ENCODE data around the gene CREBBP. TPM values are rescaled to one million over a fixed set of nuclear protein-coding genes. Genes with fewer than 3 reads are reported as not detected.

The CREBBP gene
- total RNA-seq, 1 donor, result 42.3 TPM

GRCh38 chr16:3774156-3774767 lies 106.3 kb downstream of the CREBBP start:
- DNase-seq (ENCODE audit: low read depth in 2 of 3, low spot score in 2 of 3), result no peak

GRCh38 chr16:3773663-3774062 lies 106.8 kb downstream of the CREBBP start:
- DNase-seq (ENCODE audit: low read depth in 2 of 3, low spot score in 2 of 3), result no peak

DNA sequence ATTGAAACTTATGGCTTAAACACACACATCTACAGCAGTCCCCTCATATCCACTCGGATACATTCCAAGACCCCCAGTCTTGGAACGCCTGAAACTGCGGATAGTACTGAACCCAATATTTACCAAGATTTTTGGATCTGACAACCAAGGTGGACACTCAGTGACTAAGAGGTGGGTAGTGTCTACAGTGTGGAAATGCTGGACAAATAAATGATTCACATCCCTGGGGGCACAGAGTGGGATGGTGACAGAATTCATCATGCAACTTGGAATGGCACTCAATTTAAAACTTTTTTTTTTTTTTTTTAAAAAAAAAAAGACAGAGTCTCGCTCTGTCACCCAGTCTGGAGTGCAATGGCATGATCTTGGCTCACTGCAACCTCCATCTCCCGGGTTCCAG lies 109.0 kb downstream of the CREBBP start:
- no peak for DNase-seq (ENCODE audit: low read depth in 2 of 3, low spot score in 2 of 3)

DNA sequence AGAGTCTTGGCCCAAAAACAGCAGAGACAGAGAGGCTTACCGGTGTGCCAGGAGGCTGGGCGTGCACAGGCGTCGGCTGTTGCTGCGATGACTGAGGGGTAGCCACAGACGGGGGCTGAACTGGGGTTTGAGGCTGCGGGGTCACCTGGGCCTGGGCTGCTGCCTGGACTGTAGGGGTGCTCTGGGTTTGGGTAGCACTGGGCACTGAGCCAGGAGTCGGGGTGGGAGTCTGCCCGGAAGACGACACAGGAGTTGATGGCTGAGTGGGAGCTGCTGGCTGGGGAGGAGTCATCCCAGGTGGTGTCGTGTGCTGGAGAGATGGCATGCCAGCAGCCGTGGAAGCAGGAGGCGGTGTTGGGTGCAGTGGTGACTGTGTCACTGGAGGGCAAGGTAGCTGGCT lies 110.0 kb downstream of the CREBBP start:
- DNase-seq (ENCODE audit: low read depth in 2 of 3, low spot score in 2 of 3), result no peak

- DNase-seq (ENCODE audit: low read depth in 2 of 3, low spot score in 2 of 3), result no peak
These were observed 110.6 kb downstream of the CREBBP start for GRCh38 chr16:3769942-3770341.

- DNase-seq (ENCODE audit: low read depth in 2 of 3, low spot score in 2 of 3), result no peak
These were observed 111.5 kb downstream of the CREBBP start for GRCh38 chr16:3769013-3769412.

GRCh38 chr16:3767333-3767986 lies 113.1 kb downstream of the CREBBP start:
- DNase-seq (ENCODE audit: low read depth in 2 of 3, low spot score in 2 of 3), result no peak

- no peak for DNase-seq (ENCODE audit: low read depth in 2 of 3, low spot score in 2 of 3)
These were observed 114.3 kb downstream of the CREBBP start for GRCh38 chr16:3766177-3766576.

DNA sequence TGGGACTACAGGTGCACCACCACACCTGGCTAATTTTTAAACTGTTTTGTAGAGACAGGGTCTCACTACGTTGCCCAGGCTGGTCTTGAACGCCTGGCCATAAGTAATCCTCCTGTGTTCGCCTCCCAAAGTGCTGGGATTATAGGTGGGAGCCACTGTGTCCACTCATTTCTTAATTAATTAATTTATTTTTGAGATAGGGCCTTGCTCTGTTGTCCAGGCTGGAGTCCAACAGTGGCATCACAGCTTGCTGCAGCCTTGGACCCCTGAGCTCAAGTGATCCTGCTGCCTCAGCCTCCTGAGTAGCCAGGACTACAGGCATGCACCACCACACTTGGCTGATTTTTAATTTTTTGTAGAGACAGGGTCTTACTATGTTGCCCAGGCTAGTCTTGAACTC lies 116.1 kb downstream of the CREBBP start:
- DNase-seq (ENCODE audit: low read depth in 2 of 3, low spot score in 2 of 3), result no peak

DNA sequence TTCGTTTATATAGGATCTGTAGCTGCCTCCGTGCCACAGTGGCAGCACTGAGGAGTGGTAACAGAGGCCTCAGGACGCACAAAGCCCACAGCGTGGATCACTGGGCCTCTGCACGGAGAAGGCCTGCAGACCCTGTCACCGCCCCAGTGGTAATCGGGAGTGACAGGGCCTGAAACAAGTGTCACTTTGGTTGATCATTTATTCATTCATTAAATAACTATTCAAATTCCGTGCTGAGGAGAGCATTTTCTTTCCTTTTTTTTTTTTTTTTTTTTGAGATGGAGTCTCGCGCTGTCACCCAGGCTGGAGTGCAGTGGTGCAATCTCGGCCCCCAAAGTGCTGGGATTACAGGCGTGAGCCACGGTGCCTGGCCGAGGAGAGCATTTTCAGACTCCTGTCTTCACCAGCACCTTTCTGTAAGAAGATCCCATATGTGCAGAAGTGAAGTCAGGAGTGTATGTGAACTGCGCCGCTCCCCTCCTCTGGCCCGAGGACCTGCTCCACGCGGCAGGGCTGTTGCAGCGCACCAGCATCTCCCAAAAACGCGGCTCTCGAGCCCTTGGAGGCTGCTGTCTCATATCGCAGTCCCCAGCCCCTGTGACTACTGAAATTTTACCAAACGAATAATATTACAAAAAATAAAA lies 118.3 kb downstream of the CREBBP start:
- DNase-seq (ENCODE audit: low read depth in 2 of 3, low spot score in 2 of 3), result no peak

DNA sequence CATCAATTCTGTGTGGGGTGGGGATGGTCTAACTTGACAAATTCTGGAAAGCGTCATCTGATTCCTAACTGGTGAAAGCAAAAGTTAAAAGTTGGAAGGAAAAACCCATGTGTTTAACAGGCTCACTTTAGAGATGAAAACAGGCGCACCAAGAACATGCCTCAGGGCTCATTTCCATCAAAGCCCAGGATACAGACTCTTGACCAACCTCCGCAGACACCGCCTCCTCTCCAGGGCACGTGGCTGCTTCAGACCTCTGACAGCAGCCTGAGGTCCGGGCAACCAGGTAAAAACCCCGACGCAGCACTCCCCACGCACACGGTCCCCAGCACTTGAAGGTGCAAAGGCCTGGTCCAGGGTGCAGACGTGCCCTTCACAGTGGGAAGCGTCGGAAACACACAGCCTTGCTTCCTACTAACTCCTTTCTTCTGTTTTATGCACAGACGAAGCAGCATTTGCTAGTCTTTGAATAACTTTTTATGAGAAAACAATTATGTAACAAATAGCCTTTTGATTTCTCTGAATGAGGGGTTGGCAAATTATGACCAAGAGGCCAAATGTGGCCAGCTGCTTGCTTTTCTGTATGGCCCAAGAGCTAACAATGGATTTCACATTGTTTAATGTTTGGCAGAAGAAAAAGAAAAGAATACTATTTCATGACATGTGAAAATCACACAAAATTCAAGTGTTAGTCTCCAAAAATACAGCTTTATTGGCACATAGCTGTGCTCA lies 119.0 kb downstream of the CREBBP start:
- DNase-seq (ENCODE audit: low read depth in 2 of 3, low spot score in 2 of 3), result no peak

DNA sequence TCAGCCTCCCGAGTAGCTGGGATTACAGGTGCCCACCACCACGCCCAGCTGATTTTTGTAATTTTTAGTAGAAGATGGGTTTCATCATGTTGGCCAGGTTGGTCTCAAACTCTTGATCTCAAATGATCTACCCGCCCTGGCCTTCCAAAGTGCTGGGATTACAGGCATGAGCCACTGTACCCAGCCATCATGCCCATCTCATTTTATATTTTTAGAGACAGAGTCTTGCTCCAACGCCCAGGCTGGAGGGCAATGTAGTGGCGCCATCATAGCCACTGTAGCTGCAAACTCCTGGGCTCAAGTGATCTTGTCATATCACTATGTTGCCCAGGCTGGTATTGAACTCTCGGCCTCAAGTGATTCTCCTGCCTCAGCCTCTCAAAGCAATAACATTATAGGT lies 120.0 kb downstream of the CREBBP start:
- DNase-seq (ENCODE audit: low read depth in 2 of 3, low spot score in 2 of 3), result no peak

DNA sequence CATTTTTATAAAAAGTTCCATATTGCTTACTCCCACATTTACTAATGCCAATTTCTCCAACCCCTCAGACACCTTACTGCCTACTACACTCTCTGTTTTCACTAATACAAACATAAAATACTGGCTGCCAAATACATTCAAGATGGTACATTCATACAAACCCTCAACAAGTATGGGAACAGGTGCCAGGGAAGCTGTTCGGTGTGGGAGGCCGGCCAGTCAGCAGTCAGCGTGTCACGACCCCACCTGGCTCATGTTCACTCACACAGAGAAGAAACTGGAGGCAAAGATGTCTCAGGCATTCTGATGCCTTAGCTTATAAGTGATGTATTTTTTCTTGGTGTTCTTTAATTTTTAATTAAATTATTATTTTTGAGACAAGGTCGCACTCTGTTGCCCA lies 120.8 kb downstream of the CREBBP start:
- DNase-seq (ENCODE audit: low read depth in 2 of 3, low spot score in 2 of 3), result no peak

- no peak for DNase-seq (ENCODE audit: low read depth in 2 of 3, low spot score in 2 of 3)
These were observed 124.4 kb downstream of the CREBBP start for GRCh38 chr16:3756113-3756512.

- DNase-seq (ENCODE audit: low read depth in 2 of 3, low spot score in 2 of 3), result no peak
These were observed 125.3 kb downstream of the CREBBP start for GRCh38 chr16:3755249-3755648.

GRCh38 chr16:3754772-3755171 lies 125.7 kb downstream of the CREBBP start:
- DNase-seq (ENCODE audit: low read depth in 2 of 3, low spot score in 2 of 3), result no peak

- no peak for DNase-seq (ENCODE audit: low read depth in 2 of 3, low spot score in 2 of 3)
These were observed 126.3 kb downstream of the CREBBP start for GRCh38 chr16:3754081-3754703.

GRCh38 chr16:3752984-3753383 lies 127.5 kb downstream of the CREBBP start:
- no peak for DNase-seq (ENCODE audit: low read depth in 2 of 3, low spot score in 2 of 3)

DNA sequence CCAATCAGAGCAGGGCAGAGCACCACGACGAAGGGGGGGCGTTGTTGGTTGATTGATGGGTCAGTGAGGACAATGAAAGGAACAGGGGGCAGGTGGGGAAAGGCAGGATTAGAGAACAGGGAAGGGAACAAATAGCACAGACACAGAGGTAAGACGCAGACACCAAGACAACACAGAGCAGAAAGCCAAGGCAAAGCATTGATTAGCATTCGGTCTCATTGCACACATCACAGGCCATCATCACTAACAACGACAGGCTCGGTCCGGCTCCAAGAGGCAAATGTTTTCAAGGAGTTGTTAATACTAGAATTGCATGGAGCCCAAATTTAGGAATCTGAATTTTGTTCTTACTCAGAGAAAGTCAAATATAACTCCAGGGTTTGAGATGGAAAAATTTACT lies 128.6 kb downstream of the CREBBP start:
- no peak for DNase-seq (ENCODE audit: low read depth in 2 of 3, low spot score in 2 of 3)

DNA sequence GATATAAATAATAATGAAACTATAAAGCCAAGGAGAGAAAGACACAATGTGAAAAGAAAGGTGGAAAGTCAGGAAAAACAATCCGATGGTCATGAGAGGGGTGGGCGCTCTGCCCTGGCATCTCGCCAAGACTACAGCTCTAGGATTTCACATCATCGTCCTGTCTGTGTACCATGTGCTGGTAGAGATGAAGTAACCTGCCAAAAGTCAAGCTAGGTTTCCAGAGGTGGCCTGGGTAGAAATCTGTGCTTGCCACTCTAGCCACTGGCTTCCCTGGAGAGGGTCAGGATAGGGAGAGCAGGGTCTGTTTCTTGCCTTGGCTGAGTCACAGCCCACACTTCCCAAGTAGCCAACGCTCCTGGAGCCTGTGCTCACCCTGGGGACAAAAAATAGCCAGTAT lies 132.2 kb downstream of the CREBBP start:
- no peak for DNase-seq (ENCODE audit: low read depth in 2 of 3, low spot score in 2 of 3)

DNA sequence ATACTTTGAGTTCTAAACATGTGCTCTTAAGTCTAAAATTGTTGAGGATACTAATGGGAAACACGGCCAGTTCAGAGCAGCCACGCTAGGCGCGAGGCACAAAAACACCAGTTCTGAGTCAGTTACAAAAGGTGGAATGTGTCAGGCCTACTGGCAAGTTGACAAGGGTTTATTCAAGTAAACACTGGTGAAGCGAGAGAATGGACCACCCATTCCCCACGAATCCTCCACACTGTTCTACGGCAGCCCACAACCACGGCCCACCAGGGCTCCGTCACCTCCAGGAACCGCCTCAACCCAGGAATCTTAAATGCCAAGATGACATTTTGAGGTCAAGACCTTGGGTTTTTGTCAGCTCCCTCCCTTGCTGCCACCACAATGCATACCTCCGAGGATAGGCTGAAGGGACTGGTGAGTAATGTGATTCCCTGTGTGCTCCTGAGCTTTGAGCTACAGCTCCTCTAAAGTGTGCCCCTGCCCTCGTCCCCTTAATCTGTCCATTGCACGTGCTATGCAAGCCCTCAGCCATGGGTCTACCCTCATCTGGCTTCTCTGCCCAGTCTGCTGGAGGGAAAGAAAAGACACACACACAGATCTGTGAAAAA lies 134.7 kb downstream of the CREBBP start:
- DNase-seq (ENCODE audit: low read depth in 2 of 3, low spot score in 2 of 3), result no peak

All from hematopoietic multipotent progenitor cell (in vitro differentiated cells).